ENCODE measurements around the gene SPTAN1. TPM values are rescaled to one million over a fixed set of nuclear protein-coding genes. Genes with fewer than 3 reads are reported as not detected.
"Not testable (repeated sequence)": the region's sequence is repeated elsewhere in the genome, so short reads cannot be mapped to it uniquely, and the experiment has no call there.

The SPTAN1 gene
- total and polyA plus RNA-seq, 2 experiments from 2014 or later, result 108 to 195 TPM

- not testable (repeated sequence) for H3K4me3 ChIP-seq; ATAC-seq; H3K36me3 Mint-ChIP-seq (ENCODE audit: low read depth)
Measured at GRCh38 chr9:128505906-128506305, 46.5 kb upstream of the SPTAN1 start.

DNA sequence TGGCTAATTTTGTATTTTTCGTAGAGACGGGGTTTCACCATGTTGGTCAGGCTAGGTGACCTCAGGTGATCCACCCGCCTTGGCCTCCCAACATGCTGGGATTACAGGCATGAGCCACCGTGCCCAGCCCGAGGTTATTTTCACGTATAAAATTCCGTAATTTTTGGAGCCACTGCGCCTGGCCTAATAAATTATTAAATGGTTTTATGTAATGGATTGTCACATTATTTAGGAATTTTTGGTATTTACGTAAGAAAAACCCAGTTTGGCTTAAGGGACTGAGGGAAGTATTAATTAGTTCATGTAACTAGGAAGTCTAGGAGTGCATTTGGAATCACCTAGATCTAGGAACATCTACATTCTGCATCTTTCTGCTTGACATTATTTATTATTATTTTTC lies 39.6 kb upstream of the SPTAN1 start:
- Histone ChIP-seq H3K27ac (ENCODE audit: low read depth) (no peak overlapping the region), H4K20me1 (replicated peaks; ENCODE audit: insufficient read depth) (no peaks in the 10 kb centered on the region), H3K79me2 (replicated peaks; ENCODE audit: insufficient read depth) (no peaks in the 10 kb centered on the region), H3F3A (replicated peaks; ENCODE audit: low read depth) (0 out of 2 replicates have a peak, but pooled peaks cover 3% of the 10 kb centered on the region), H3K36me3 (ENCODE audit: insufficient read depth) (no peaks in the 10 kb centered on the region), H3K9me2 (ENCODE audit: insufficient read depth) (no peaks in the 10 kb centered on the region), H3K4me2 (no peak overlapping the region), H3K4me1 (ENCODE audit: insufficient read depth) (no peaks in the 10 kb centered on the region), H3K4me3 (no peak overlapping the region), H3K27me3 (ENCODE audit: insufficient read depth) (no peaks in the 10 kb centered on the region), H2AFZ (no peak overlapping the region)
- no peak for DNase-seq (ENCODE audit: low spot score)
- Mint-ChIP-seq H3K4me3 (no peak overlapping the region), H3K4me1 (no peaks in the 10 kb centered on the region), H3K36me3 (ENCODE audit: low read depth) (peaks cover 31% of the 10 kb centered on the region), H3K9me3 (0 out of 3 replicates have a peak, but pooled peaks cover under 1% of the 10 kb centered on the region), H3K27me3 (ENCODE audit: insufficient read depth, low read depth, poor library complexity) (peaks cover 2% of the 10 kb centered on the region), H3K27ac (no peak overlapping the region)
- ATAC-seq, result no peak
- TF ChIP-seq, protein P1, sequence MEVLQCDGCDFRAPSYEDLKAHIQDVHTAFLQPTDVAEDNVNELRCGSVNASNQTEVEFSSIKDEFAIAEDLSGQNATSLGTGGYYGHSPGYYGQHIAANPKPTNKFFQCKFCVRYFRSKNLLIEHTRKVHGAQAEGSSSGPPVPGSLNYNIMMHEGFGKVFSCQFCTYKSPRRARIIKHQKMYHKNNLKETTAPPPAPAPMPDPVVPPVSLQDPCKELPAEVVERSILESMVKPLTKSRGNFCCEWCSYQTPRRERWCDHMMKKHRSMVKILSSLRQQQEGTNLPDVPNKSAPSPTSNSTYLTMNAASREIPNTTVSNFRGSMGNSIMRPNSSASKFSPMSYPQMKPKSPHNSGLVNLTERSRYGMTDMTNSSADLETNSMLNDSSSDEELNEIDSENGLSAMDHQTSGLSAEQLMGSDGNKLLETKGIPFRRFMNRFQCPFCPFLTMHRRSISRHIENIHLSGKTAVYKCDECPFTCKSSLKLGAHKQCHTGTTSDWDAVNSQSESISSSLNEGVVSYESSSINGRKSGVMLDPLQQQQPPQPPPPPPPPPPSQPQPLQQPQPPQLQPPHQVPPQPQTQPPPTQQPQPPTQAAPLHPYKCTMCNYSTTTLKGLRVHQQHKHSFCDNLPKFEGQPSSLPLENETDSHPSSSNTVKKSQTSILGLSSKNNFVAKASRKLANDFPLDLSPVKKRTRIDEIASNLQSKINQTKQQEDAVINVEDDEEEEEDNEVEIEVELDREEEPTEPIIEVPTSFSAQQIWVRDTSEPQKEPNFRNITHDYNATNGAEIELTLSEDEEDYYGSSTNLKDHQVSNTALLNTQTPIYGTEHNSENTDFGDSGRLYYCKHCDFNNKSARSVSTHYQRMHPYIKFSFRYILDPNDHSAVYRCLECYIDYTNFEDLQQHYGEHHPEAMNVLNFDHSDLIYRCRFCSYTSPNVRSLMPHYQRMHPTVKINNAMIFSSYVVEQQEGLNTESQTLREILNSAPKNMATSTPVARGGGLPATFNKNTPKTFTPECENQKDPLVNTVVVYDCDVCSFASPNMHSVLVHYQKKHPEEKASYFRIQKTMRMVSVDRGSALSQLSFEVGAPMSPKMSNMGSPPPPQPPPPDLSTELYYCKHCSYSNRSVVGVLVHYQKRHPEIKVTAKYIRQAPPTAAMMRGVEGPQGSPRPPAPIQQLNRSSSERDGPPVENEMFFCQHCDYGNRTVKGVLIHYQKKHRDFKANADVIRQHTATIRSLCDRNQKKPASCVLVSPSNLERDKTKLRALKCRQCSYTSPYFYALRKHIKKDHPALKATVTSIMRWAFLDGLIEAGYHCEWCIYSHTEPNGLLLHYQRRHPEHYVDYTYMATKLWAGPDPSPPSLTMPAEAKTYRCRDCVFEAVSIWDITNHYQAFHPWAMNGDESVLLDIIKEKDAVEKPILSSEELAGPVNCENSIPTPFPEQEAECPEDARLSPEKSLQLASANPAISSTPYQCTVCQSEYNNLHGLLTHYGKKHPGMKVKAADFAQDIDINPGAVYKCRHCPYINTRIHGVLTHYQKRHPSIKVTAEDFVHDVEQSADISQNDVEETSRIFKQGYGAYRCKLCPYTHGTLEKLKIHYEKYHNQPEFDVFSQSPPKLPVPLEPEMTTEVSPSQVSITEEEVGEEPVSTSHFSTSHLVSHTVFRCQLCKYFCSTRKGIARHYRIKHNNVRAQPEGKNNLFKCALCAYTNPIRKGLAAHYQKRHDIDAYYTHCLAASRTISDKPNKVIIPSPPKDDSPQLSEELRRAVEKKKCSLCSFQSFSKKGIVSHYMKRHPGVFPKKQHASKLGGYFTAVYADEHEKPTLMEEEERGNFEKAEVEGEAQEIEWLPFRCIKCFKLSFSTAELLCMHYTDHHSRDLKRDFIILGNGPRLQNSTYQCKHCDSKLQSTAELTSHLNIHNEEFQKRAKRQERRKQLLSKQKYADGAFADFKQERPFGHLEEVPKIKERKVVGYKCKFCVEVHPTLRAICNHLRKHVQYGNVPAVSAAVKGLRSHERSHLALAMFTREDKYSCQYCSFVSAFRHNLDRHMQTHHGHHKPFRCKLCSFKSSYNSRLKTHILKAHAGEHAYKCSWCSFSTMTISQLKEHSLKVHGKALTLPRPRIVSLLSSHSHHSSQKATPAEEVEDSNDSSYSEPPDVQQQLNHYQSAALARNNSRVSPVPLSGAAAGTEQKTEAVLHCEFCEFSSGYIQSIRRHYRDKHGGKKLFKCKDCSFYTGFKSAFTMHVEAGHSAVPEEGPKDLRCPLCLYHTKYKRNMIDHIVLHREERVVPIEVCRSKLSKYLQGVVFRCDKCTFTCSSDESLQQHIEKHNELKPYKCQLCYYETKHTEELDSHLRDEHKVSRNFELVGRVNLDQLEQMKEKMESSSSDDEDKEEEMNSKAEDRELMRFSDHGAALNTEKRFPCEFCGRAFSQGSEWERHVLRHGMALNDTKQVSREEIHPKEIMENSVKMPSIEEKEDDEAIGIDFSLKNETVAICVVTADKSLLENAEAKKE (CRISPR knock-in tag; IDR thresholded peaks at IDR 0.05), result no peak
- TF ChIP-seq ZNF114 (CRISPR knock-in tag; IDR thresholded peaks at IDR 0.05) (no peak), EZH2 (IDR thresholded peaks at IDR 0.05; ENCODE audit: low read depth, unreplicated experiment) (no peak), ETS1 (IDR thresholded peaks at IDR 0.05) (no peak), ZNF331 (CRISPR knock-in tag; IDR thresholded peaks at IDR 0.05; ENCODE audit: low read depth) (no peak), EZH2phosphoT487 (IDR thresholded peaks at IDR 0.05; ENCODE audit: unreplicated experiment) (no peak), JUNB (IDR thresholded peaks at IDR 0.05; ENCODE audit: unreplicated experiment) (no peak), NANOG (IDR thresholded peaks at IDR 0.05; ENCODE audit: borderline replicate concordance) (no peak), POLR2AphosphoS5 (IDR thresholded peaks at IDR 0.05; ENCODE audit: low read depth) (no peak)
- TF ChIP-seq, protein P2, sequence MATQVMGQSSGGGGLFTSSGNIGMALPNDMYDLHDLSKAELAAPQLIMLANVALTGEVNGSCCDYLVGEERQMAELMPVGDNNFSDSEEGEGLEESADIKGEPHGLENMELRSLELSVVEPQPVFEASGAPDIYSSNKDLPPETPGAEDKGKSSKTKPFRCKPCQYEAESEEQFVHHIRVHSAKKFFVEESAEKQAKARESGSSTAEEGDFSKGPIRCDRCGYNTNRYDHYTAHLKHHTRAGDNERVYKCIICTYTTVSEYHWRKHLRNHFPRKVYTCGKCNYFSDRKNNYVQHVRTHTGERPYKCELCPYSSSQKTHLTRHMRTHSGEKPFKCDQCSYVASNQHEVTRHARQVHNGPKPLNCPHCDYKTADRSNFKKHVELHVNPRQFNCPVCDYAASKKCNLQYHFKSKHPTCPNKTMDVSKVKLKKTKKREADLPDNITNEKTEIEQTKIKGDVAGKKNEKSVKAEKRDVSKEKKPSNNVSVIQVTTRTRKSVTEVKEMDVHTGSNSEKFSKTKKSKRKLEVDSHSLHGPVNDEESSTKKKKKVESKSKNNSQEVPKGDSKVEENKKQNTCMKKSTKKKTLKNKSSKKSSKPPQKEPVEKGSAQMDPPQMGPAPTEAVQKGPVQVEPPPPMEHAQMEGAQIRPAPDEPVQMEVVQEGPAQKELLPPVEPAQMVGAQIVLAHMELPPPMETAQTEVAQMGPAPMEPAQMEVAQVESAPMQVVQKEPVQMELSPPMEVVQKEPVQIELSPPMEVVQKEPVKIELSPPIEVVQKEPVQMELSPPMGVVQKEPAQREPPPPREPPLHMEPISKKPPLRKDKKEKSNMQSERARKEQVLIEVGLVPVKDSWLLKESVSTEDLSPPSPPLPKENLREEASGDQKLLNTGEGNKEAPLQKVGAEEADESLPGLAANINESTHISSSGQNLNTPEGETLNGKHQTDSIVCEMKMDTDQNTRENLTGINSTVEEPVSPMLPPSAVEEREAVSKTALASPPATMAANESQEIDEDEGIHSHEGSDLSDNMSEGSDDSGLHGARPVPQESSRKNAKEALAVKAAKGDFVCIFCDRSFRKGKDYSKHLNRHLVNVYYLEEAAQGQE (IDR thresholded peaks at IDR 0.05; ENCODE audit: unreplicated experiment), result no peak

More at GRCh38 chr9:128505906-128506305, 46.5 kb upstream of the SPTAN1 start:
- H3K4me1 ChIP-seq (ENCODE audit: insufficient read depth); H3K36me3 ChIP-seq (ENCODE audit: insufficient read depth); DNase-seq (ENCODE audit: low spot score); H3K9me3 Mint-ChIP-seq; H4K20me1 ChIP-seq (replicated peaks; ENCODE audit: insufficient read depth); H3K27ac Mint-ChIP-seq; H3F3A ChIP-seq (replicated peaks; ENCODE audit: low read depth); H3K27me3 ChIP-seq (ENCODE audit: insufficient read depth); H3K4me1 Mint-ChIP-seq; H3K27ac ChIP-seq (ENCODE audit: low read depth); H2AFZ ChIP-seq; H3K79me2 ChIP-seq (replicated peaks; ENCODE audit: insufficient read depth); H3K27me3 Mint-ChIP-seq (ENCODE audit: insufficient read depth, low read depth, poor library complexity); H3K9me2 ChIP-seq (ENCODE audit: insufficient read depth): not testable (repeated sequence)
- H3K4me2 ChIP-seq, result peak overlapping the region; percentile 95
- H3K4me3 Mint-ChIP-seq, result peak overlapping the region; percentile 100
